Activated T-cell treated with anti-CD3 and anti-CD28 coated beads for 48 hours (primary cell): Measurements from ENCODE around the gene ATG4B.
"Not testable (repeated sequence)": the region's sequence is repeated elsewhere in the genome, so short reads cannot be mapped to it uniquely, and the experiment has no call there.

Source experiments
- DNase-seq: peaks from one replicate; pipeline ENCODE4 v3.0.0-alpha.2; 2020; ENCODE audit warnings: low read depth

The ATG4B gene

GRCh38 chr2:241640165-241640795 is 2.8 kb downstream of the ATG4B start:
- DNase-seq: no peak

- no peak for DNase-seq
These were observed 4.1 kb downstream of the ATG4B start for GRCh38 chr2:241641631-241642030.

- no peak for DNase-seq
These were observed 7.8 kb downstream of the ATG4B start for GRCh38 chr2:241645056-241645914.

- DNase-seq: no peak
These were observed 8.6 kb downstream of the ATG4B start for GRCh38 chr2:241645915-241646645.

- DNase-seq: no peak
These were observed 11.0 kb downstream of the ATG4B start for GRCh38 chr2:241648453-241648852.

GRCh38 chr2:241649404-241649803 is 11.9 kb downstream of the ATG4B start:
- no peak for DNase-seq

GRCh38 chr2:241649927-241650326 is 12.4 kb downstream of the ATG4B start:
- DNase-seq: no peak

GRCh38 chr2:241652142-241652541 is 14.6 kb downstream of the ATG4B start:
- no peak for DNase-seq

- no peak for DNase-seq
These were observed 15.2 kb downstream of the ATG4B start for GRCh38 chr2:241652722-241653121.

GRCh38 chr2:241653210-241653750 is 15.8 kb downstream of the ATG4B start:
- DNase-seq: no peak

- no peak for DNase-seq
These were observed 17.1 kb downstream of the ATG4B start for GRCh38 chr2:241654551-241654950.

GRCh38 chr2:241655516-241656189 is 18.2 kb downstream of the ATG4B start:
- DNase-seq: no peak

- DNase-seq: no peak
These were observed 18.8 kb downstream of the ATG4B start for GRCh38 chr2:241656190-241656741.

- no peak for DNase-seq
These were observed 20.3 kb downstream of the ATG4B start for GRCh38 chr2:241657786-241658254.

GRCh38 chr2:241658296-241658695 is 20.8 kb downstream of the ATG4B start:
- DNase-seq: no peak

GRCh38 chr2:241659150-241659739 is 21.8 kb downstream of the ATG4B start:
- peak; percentile 16 for DNase-seq

- no peak for DNase-seq
These were observed 23.2 kb downstream of the ATG4B start for GRCh38 chr2:241660593-241661213.

GRCh38 chr2:241662731-241663130 is 25.2 kb downstream of the ATG4B start:
- DNase-seq: not testable (repeated sequence)

- no peak for DNase-seq
These were observed 28.4 kb downstream of the ATG4B start for GRCh38 chr2:241665731-241666440.
